Suprapubic skin (tissue), 4 donors: Measurements from ENCODE around the gene ZNF407.

Experiments
- CTCF ChIP-seq, 2 donors: fragments of 200-600 bp in 1 of 2; fragments of 450-650 bp in 1 of 2; sonication (generic) in 1 of 2; IDR thresholded peaks; one replicate each; pipeline ENCODE4 v1.5.1; 2016 to 2019; ENCODE audit warnings: antibody characterized with exemption in 2 of 2, mild to moderate bottlenecking in 1 of 2, moderate library complexity in 1 of 2
- EP300 ChIP-seq: sonication (generic); formaldehyde crosslinking; IDR thresholded peaks from one replicate; pipeline ENCODE4 v1.6.1; 2017; ENCODE audit warnings: antibody characterized with exemption
- POLR2AphosphoS5 ChIP-seq, 3 donors: sonication (generic); formaldehyde crosslinking; IDR thresholded peaks; one replicate each; pipeline ENCODE4 v1.6.1; 2017; ENCODE audit warnings: antibody characterized with exemption in 3 of 3

DNA sequence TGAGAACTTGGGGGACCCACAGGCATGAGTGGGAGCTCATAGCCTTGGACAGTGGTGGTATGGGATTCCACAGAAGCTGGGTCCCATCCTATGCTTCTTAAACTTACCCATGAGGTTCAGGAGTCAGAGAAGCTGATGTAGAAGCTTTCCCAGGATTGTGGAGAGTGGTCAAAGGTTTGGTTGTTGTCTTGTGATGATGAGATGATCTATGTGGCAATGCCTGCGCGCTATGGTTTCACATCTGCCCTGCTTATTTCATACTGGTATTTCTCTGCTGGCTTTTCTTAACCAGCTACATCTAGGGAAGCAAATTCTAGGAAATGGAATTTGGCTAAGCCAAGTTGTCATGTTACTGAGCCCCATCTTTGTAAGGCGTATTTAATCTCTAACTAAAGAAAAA, 168.6 kb downstream of the ZNF407 start:
- TF ChIP-seq CTCF (IDR thresholded peaks at IDR 0.05): no peak
- TF ChIP-seq EP300: no peak
- TF ChIP-seq POLR2AphosphoS5 (IDR thresholded peaks at IDR 0.05): no peak
